ENCODE data around the gene PTGDS.

Gene PTGDS

GRCh38 chr9:136973618-136974617 is 3.4 kb upstream of the PTGDS start:
- DNase-seq (ENCODE audit: low read depth in 2 of 2) = no peak

- DNase-seq (ENCODE audit: low read depth in 2 of 2) = no peak
Observed at GRCh38 chr9:136974817-136975535, 2.3 kb upstream of the PTGDS start.

- peak in 1 of 2 donors; percentile 36 for DNase-seq (ENCODE audit: low read depth in 2 of 2)
Observed at GRCh38 chr9:136975644-136976043, 1.7 kb upstream of the PTGDS start.

GRCh38 chr9:136977649-136978072 is 357 bp downstream of the PTGDS start:
- no peak for DNase-seq (ENCODE audit: low read depth in 2 of 2)

- peak; percentile 61 to 63 for DNase-seq (ENCODE audit: low read depth in 2 of 2)
Observed at GRCh38 chr9:136978073-136978864, 965 bp downstream of the PTGDS start.

- DNase-seq (ENCODE audit: low read depth in 2 of 2) = no peak
Observed at GRCh38 chr9:136978865-136979544, 1.7 kb downstream of the PTGDS start.

- DNase-seq (ENCODE audit: low read depth in 2 of 2) = no peak
Observed at GRCh38 chr9:136979769-136980587, 2.7 kb downstream of the PTGDS start.

GRCh38 chr9:136980669-136981478 is 3.6 kb downstream of the PTGDS start:
- DNase-seq (ENCODE audit: low read depth in 2 of 2) = no peak

- DNase-seq (ENCODE audit: low read depth in 2 of 2) = no peak
Observed at GRCh38 chr9:136981588-136982231, 4.4 kb downstream of the PTGDS start.

- DNase-seq (ENCODE audit: low read depth in 2 of 2) = no peak
Observed at GRCh38 chr9:136982232-136983051, 5.1 kb downstream of the PTGDS start, which contains the start of gene LCNL1. Gene LCNL1, plus strand, starts transcription at chr9:136982993. Its CDS starts 594 bp downstream, at chr9:136983587.

- DNase-seq (ENCODE audit: low read depth in 2 of 2) = no peak
Observed at GRCh38 chr9:136983167-136983566, 5.9 kb downstream of the PTGDS start.

- DNase-seq (ENCODE audit: low read depth in 2 of 2) = no peak
Observed at GRCh38 chr9:136983656-136984314, 6.5 kb downstream of the PTGDS start.

GRCh38 chr9:136984464-136985026 is 7.2 kb downstream of the PTGDS start:
- no peak for DNase-seq (ENCODE audit: low read depth in 2 of 2)

GRCh38 chr9:136985027-136985602 is 7.8 kb downstream of the PTGDS start:
- DNase-seq (ENCODE audit: low read depth in 2 of 2) = no peak

- DNase-seq (ENCODE audit: low read depth in 2 of 2) = no peak
Observed at GRCh38 chr9:136985853-136986252, 8.5 kb downstream of the PTGDS start.

- DNase-seq (ENCODE audit: low read depth in 2 of 2) = no peak
Observed at GRCh38 chr9:136988872-136989271, 11.6 kb downstream of the PTGDS start.
